ENCODE data around the gene CTPS1.

- TF ChIP-seq CTCF (IDR thresholded peaks at IDR 0.05; ENCODE audit: borderline replicate concordance, extremely low read depth, low read length, poor library complexity, severe bottlenecking) (no peak), EZH2 (IDR thresholded peaks at IDR 0.05; ENCODE audit: borderline replicate concordance, low read depth, low read length, severe bottlenecking) (no peak)
Observed at GRCh38 chr1:41006942-41007865, 27.7 kb downstream of the CTPS1 start.
